22Rv1 (cell line): ENCODE data around the gene TLE1.

Experiments used
- CTCF ChIP-seq: fragments of 450-650 bp; IDR thresholded peaks from 2 replicates; pipeline ENCODE4 v1.5.1; 2017; ENCODE audit warnings: mild to moderate bottlenecking
- ZFX ChIP-seq: fragments of 450-650 bp; IDR thresholded peaks from 2 replicates; pipeline ENCODE4 v1.6.1; 2017; ENCODE audit warnings: antibody characterized with exemption, borderline replicate concordance

DNA sequence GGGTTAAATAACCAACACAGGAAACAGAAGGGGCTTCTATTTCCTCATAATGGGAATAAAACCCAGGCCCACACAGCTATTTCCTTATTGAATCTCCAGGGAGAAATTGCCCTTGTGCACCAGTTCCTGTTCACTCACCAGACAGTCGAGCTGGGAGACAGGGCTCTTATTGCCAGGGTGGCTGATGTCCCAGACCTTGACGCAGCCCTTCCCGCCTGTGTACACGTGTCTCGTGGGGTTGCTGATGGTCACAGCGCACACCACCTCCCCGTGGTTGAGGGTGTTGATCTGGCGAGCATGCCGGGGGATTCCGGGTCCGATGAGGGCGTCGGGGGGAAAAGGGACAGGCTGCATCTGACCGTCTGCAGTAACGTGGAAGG lies 96.5 kb downstream of the TLE1 start:
- TF ChIP-seq CTCF: no peak
- no peak for TF ChIP-seq ZFX
